Trophoblast cell (in vitro differentiated cells and primary cell): Measurements from ENCODE around the gene DDO.

Source experiments
- DNase-seq, 2 donors: peaks; one replicate each; pipeline ENCODE4 v3.0.0-alpha.2; 2016
- H2AFZ ChIP-seq: 2 replicates; pipeline ENCODE4 v1.6.1; 2013; ENCODE audit warnings: low read length, moderate library complexity, mild to moderate bottlenecking; ENCODE audit not compliant: insufficient read depth, poor library complexity
- H2AK5ac ChIP-seq: 2 replicates; pipeline ENCODE4 v1.6.1; 2013; ENCODE audit warnings: mild to moderate bottlenecking, low read length
- H2BK120ac ChIP-seq: 2 replicates; pipeline ENCODE4 v1.6.1; 2013; ENCODE audit warnings: low read length, mild to moderate bottlenecking, moderate library complexity; ENCODE audit not compliant: insufficient read depth, poor library complexity
- H2BK12ac ChIP-seq: 2 replicates; pipeline ENCODE4 v1.6.1; 2013; ENCODE audit warnings: mild to moderate bottlenecking, low read length, moderate library complexity
- H2BK5ac ChIP-seq: 2 replicates; pipeline ENCODE4 v1.6.1; 2013; ENCODE audit warnings: low read length, low read depth, moderate library complexity, mild to moderate bottlenecking; ENCODE audit not compliant: poor library complexity
- H3K14ac ChIP-seq: 2 replicates; pipeline ENCODE4 v1.6.1; 2013; ENCODE audit warnings: mild to moderate bottlenecking, low read length
- H3K18ac ChIP-seq: 2 replicates; pipeline ENCODE4 v1.6.1; 2013; ENCODE audit warnings: mild to moderate bottlenecking, low read length
- H3K23ac ChIP-seq: 2 replicates; pipeline ENCODE4 v1.6.1; 2013; ENCODE audit warnings: low read length
- H3K27ac ChIP-seq: 2 replicates; pipeline ENCODE4 v1.5.1; 2013; ENCODE audit warnings: low read depth, mild to moderate bottlenecking, inconsistent platforms, low read length, moderate library complexity
- H3K27me3 ChIP-seq: 2 replicates; pipeline ENCODE4 v1.6.1; 2013; ENCODE audit warnings: inconsistent platforms, mild to moderate bottlenecking, low read length, moderate library complexity; ENCODE audit not compliant: insufficient read depth
- H3K36me3 ChIP-seq, 2 experiments: 1 replicate in 1 of 2; 2 replicates in 1 of 2; pipeline ENCODE4 v1.6.1; 2013; ENCODE audit warnings: low read length in 2 of 2, mild to moderate bottlenecking in 2 of 2, moderate library complexity in 1 of 2; ENCODE audit not compliant: insufficient read depth in 2 of 2, control insufficient read depth in 1 of 2
- H3K4ac ChIP-seq: 2 replicates; pipeline ENCODE4 v1.6.1; 2013; ENCODE audit warnings: low read depth, mild to moderate bottlenecking, low read length, moderate library complexity
- H3K4me1 ChIP-seq, 2 experiments: 1 replicate in 1 of 2; 2 replicates in 1 of 2; pipeline ENCODE4 v1.6.1; 2013; ENCODE audit warnings: low read length in 2 of 2, mild to moderate bottlenecking in 2 of 2, moderate library complexity in 1 of 2; ENCODE audit not compliant: insufficient read depth in 2 of 2, control insufficient read depth in 1 of 2
- H3K4me2 ChIP-seq: 2 replicates; pipeline ENCODE4 v1.6.1; 2013; ENCODE audit warnings: inconsistent platforms, mild to moderate bottlenecking, low read length, moderate library complexity
- H3K4me3 ChIP-seq: 2 replicates; pipeline ENCODE4 v1.5.1; 2013; ENCODE audit warnings: mild to moderate bottlenecking, low read depth, low read length, inconsistent platforms
- H3K79me1 ChIP-seq: one replicate; pipeline ENCODE4 v1.6.1; 2013; ENCODE audit warnings: low read length
- H3K79me2 ChIP-seq: 2 replicates; pipeline ENCODE4 v1.6.1; 2013; ENCODE audit warnings: low read length, mild to moderate bottlenecking; ENCODE audit not compliant: control insufficient read depth, insufficient read depth, poor library complexity
- H3K9ac ChIP-seq: 2 replicates; pipeline ENCODE4 v1.6.1; 2013; ENCODE audit warnings: mild to moderate bottlenecking, low read length
- H3K9me3 ChIP-seq: 2 replicates; pipeline ENCODE4 v1.6.1; 2013; ENCODE audit warnings: low read depth, mild to moderate bottlenecking, control low read depth, inconsistent platforms, low read length; ENCODE audit not compliant: insufficient read depth
- H4K12ac ChIP-seq: 2 replicates; pipeline ENCODE4 v1.6.1; 2013; ENCODE audit warnings: low read depth, mild to moderate bottlenecking, low read length, moderate library complexity
- H4K8ac ChIP-seq: 2 replicates; pipeline ENCODE4 v1.6.1; 2013; ENCODE audit warnings: low read depth, mild to moderate bottlenecking, low read length, moderate library complexity
- H4K91ac ChIP-seq: one replicate; pipeline ENCODE4 v1.6.1; 2013; ENCODE audit warnings: low read depth, mild to moderate bottlenecking, low read length, moderate library complexity
- WGBS: extraction: QIAGEN DNeasy Blood & Tissue Kit; methylation state at CpG from one replicate; pipeline ENCODE4 v1.1.7; 2013; ENCODE audit warnings: missing lambda C conversion rate; ENCODE audit not compliant: insufficient read length, insufficient coverage; ENCODE audit errors: extremely low coverage; 5-methylcytosine and 5-hydroxymethylcytosine counted together

Gene DDO

DNA sequence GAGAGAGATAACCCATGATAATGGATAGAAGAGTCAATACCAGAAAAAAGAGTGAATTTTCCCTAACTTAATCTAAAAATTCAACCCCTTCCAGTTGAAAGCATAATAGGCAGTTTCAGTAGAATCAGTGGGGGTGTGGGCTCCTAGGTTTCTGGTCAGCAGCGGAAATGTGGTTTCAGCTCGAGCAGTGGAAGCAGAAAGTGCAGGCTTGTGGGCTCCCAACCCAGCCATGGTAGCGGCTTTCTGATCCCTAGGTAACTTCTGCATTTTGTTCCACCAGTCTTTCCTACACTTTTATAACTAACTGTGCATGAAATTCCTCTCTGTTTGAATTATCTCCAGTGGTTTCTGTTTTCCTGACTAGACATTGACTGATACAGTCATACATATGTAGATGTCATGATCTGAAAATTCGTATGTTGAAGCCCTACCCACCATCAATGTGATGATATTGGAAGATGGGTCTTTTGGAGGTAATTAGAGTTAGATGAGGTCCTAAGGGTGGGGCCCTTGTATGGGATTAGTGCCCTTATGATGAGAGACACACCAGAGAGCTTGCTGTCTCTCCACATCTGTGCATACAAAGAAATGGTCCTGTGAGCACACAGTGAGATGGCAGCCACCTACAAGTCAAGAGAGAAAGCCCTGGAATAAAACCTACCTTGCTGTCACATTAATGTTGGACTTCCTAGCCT lies 6.5 kb upstream of the DDO start:
- no peak overlapping the region for H3K9ac ChIP-seq

DNA sequence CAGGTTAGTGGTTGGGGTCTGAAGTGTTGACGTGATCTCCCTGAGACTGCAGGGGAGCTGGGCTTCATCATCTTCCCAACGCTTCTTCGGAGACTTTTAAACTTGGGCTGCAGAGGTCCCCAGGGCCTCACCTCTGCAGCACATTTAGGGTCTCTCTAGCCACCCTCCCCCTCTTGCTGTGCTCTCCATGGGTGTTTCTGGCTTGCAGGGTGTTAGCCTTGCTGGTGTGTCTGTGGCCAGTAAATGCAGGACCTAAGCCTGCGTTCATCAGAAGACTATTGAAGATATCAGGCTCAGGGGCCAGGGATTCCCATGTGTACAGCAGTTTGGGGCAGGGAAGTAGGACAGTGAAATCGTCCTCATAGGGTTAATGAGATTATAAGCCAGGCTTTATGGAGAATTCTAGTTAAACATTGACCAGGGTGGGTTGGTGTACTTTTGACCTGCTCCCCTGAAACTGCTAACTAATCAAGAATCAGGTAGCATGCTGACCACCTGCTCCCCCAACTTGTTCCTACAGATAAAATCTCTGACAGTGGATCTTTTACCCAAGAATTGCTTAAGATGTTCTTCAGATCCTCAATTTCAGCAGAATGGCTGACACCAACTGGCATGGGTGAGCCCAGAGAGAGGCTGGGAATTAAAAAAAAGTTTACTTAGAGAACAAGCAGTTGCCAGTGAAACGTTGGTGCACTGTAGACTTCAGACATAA lies 3.8 kb upstream of the DDO start:
- Histone ChIP-seq H3K79me1 (no peaks in the 10 kb centered on the region), H3K18ac (no peak overlapping the region), H3K9me3 (peaks cover 2% of the 10 kb centered on the region), H3K4ac (no peak overlapping the region), H3K4me3 (no peak overlapping the region), H2BK12ac (no peak overlapping the region), H3K27me3 (peaks cover 2% of the 10 kb centered on the region), H3K4me1 (no peaks in the 10 kb centered on the region), H3K27ac (no peak overlapping the region), H3K23ac (no peak overlapping the region), H2AK5ac (no peak overlapping the region), H3K14ac (no peak overlapping the region), H3K4me2 (no peak overlapping the region), H3K79me2 (no peaks in the 10 kb centered on the region), H3K36me3 (no peaks in the 10 kb centered on the region), H4K12ac (no peak overlapping the region), H2BK120ac (no peak overlapping the region), H4K8ac (no peak overlapping the region), H4K91ac (no peak overlapping the region), H2BK5ac (no peak overlapping the region), H2AFZ (no peak overlapping the region), H3K9ac (no peak overlapping the region)
- WGBS = no CpG with 5 or more reads among the region's 6 CpGs
- no peak for DNase-seq

More for the DNA sequence above, 6.5 kb upstream of the DDO start:
- no peak overlapping the region for H3K14ac ChIP-seq
- no peak overlapping the region for H4K12ac ChIP-seq
- no peak overlapping the region for H3K4me2 ChIP-seq
- H2BK120ac ChIP-seq = no peak overlapping the region
- no peak overlapping the region for H3K27ac ChIP-seq
- no peaks in the 10 kb centered on the region for H3K79me1 ChIP-seq
- H3K9me3 ChIP-seq = no peaks in the 10 kb centered on the region
- no peaks in the 10 kb centered on the region for H3K36me3 ChIP-seq
- H3K23ac ChIP-seq = no peak overlapping the region
- H3K4me1 ChIP-seq = no peaks in the 10 kb centered on the region
- no peak overlapping the region for H3K4me3 ChIP-seq
- no peak overlapping the region for H3K18ac ChIP-seq
- no peak overlapping the region for H3K4ac ChIP-seq
- H2BK5ac ChIP-seq = no peak overlapping the region
- peaks cover 2% of the 10 kb centered on the region for H3K27me3 ChIP-seq
- H4K91ac ChIP-seq = no peak overlapping the region
- H4K8ac ChIP-seq = no peak overlapping the region
- no peak overlapping the region for H2AK5ac ChIP-seq
- no CpG with 5 or more reads among the region's 4 CpGs for WGBS
- H2AFZ ChIP-seq = no peak overlapping the region
- no peak for DNase-seq
- H2BK12ac ChIP-seq = no peak overlapping the region
- no peaks in the 10 kb centered on the region for H3K79me2 ChIP-seq

DNA sequence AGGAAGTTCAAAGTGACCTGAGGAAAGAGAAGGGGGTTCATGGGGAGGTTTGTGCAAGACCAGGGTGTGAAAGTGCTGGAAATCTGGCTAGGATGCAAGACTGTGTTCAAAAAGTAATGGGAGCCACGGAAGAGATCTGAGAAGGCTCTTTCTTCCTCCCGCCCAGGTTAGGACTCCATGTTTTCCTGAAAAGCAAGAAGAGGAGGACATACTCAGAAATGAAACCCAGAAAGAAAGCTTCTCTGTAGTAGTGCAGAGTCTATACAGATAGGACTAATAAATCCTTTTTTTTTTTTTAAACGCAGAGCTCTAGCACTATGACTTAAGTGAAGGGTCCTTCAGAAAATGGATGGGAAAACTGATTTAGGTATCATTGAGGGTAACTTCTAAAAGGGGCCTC lies 3.2 kb upstream of the DDO start:
- Histone ChIP-seq H3K27me3 (peaks cover 2% of the 10 kb centered on the region), H3K36me3 (no peaks in the 10 kb centered on the region), H2AK5ac (no peak overlapping the region), H2BK12ac (no peak overlapping the region), H3K18ac (no peak overlapping the region), H3K79me1 (no peaks in the 10 kb centered on the region), H4K91ac (no peak overlapping the region), H2BK120ac (no peak overlapping the region), H2AFZ (no peak overlapping the region), H4K8ac (no peak overlapping the region), H3K4me2 (no peak overlapping the region), H3K4me3 (no peak overlapping the region), H3K9ac (no peak overlapping the region), H3K27ac (no peak overlapping the region), H3K9me3 (peaks cover 2% of the 10 kb centered on the region), H3K4ac (no peak overlapping the region), H3K14ac (no peak overlapping the region), H2BK5ac (no peak overlapping the region), H3K79me2 (no peaks in the 10 kb centered on the region), H3K23ac (no peak overlapping the region), H3K4me1 (no peaks in the 10 kb centered on the region), H4K12ac (no peak overlapping the region)
- no peak for DNase-seq
- WGBS = no CpG with 5 or more reads among the region's 3 CpGs

DNA sequence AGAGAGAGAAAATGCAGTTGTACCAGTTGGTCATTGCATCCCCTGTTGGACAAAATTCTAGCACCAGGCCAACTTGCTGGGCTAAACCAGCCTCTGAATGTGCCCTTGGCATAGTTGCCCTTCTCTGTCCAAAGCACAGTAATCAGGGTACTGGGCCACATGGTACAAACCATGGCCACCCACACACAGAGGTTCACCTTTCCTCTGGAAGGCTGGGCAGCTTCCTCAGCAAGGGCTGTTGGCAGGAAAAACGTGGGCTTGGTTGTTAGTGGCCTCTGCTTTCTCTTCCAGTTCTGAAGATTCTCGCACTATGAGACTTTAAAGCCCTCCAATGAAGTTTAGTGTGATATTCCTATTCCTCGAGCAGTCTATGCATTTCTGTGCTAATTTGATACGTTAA lies 706 bp downstream of the DDO start:
- H4K8ac ChIP-seq = no peak overlapping the region
- WGBS = no CpG with 5 or more reads among the region's 4 CpGs
- H3K79me1 ChIP-seq = no peaks in the 10 kb centered on the region

More for the DNA sequence above, 706 bp downstream of the DDO start:
- Histone ChIP-seq H3K4me1 (no peaks in the 10 kb centered on the region), H3K14ac (no peak overlapping the region), H3K9ac (no peak overlapping the region), H2BK5ac (no peak overlapping the region), H3K36me3 (no peaks in the 10 kb centered on the region), H3K4me2 (no peak overlapping the region), H4K12ac (no peak overlapping the region), H3K4ac (no peak overlapping the region), H2BK12ac (no peak overlapping the region), H3K27me3 (no peaks in the 10 kb centered on the region), H2BK120ac (no peak overlapping the region), H3K9me3 (peaks cover 2% of the 10 kb centered on the region), H3K27ac (no peak overlapping the region), H2AK5ac (no peak overlapping the region), H4K91ac (no peak overlapping the region), H3K79me2 (no peaks in the 10 kb centered on the region), H3K4me3 (peak overlapping the region; percentile 41), H3K18ac (no peak overlapping the region), H3K23ac (no peak overlapping the region), H2AFZ (no peak overlapping the region)
- no peak for DNase-seq
